Activated CD4-positive, CD25-positive, alpha-beta regulatory T cell treated with anti-CD3 and anti-CD28 coated beads, Interleukin-2, amount 50 U/mL, for 16 hours (primary cell): Measurements from ENCODE around the gene COL11A2.
"Not testable (repeated sequence)": the region's sequence is repeated elsewhere in the genome, so short reads cannot be mapped to it uniquely, and the experiment has no call there.

Experiments
- DNase-seq: peaks from one replicate; pipeline ENCODE4 v3.0.0-alpha.2; 2020; ENCODE audit warnings: low read depth, low spot score

Gene COL11A2

GRCh38 chr6:33192105-33192646 is at the start of gene COL11A2:
COL11A2 (minus strand) TSS chr6:33192467; CDS start chr6:33192240, 227 bp downstream.
- no peak for DNase-seq

GRCh38 chr6:33241968-33242367 is 49.7 kb upstream of the COL11A2 start:
- no peak for DNase-seq

GRCh38 chr6:33237741-33238140 is 45.5 kb upstream of the COL11A2 start:
- DNase-seq = no peak

GRCh38 chr6:33236852-33237251 is 44.6 kb upstream of the COL11A2 start:
- no peak for DNase-seq

- no peak for DNase-seq
Observed at GRCh38 chr6:33236328-33236727, 44.1 kb upstream of the COL11A2 start.

- no peak for DNase-seq
Observed at GRCh38 chr6:33235221-33235634, 43.0 kb upstream of the COL11A2 start.

- not testable (repeated sequence) for DNase-seq
Observed at GRCh38 chr6:33226503-33227120, 34.3 kb upstream of the COL11A2 start.

- DNase-seq = no peak
Observed at GRCh38 chr6:33217681-33218080, 25.4 kb upstream of the COL11A2 start.

- DNase-seq = no peak
Observed at GRCh38 chr6:33217246-33217645, 25.0 kb upstream of the COL11A2 start.

GRCh38 chr6:33216117-33216649 is 23.9 kb upstream of the COL11A2 start:
- no peak for DNase-seq

GRCh38 chr6:33215271-33216116 is 23.2 kb upstream of the COL11A2 start:
- no peak for DNase-seq

- DNase-seq = no peak
Observed at GRCh38 chr6:33213989-33214335, 21.7 kb upstream of the COL11A2 start.

- DNase-seq = no peak
Observed at GRCh38 chr6:33213166-33213988, 21.1 kb upstream of the COL11A2 start.

- no peak for DNase-seq
Observed at GRCh38 chr6:33212857-33213165, 20.5 kb upstream of the COL11A2 start.

- no peak for DNase-seq
Observed at GRCh38 chr6:33211666-33212422, 19.6 kb upstream of the COL11A2 start.

- no peak for DNase-seq
Observed at GRCh38 chr6:33211136-33211535, 18.9 kb upstream of the COL11A2 start.

GRCh38 chr6:33209856-33210255 is 17.6 kb upstream of the COL11A2 start:
- DNase-seq = no peak

GRCh38 chr6:33208091-33208967 is 16.1 kb upstream of the COL11A2 start, which contains the start of gene RING1:
RING1 (plus strand) TSS chr6:33208500; CDS start chr6:33208823, 323 bp downstream.
- peak; percentile 76 for DNase-seq

GRCh38 chr6:33207552-33208090 is 15.4 kb upstream of the COL11A2 start:
- DNase-seq = no peak
